ENCODE data around the gene INSC. TPM values are rescaled to one million over a fixed set of nuclear protein-coding genes. Genes with fewer than 3 reads are reported as not detected.

INSC gene
- total RNA-seq, 1 experiment from 2014 or later, result not detected

- intact Hi-C loops (cut with micrococcal nuclease; ENCODE audit: unreplicated experiment), result no loop called here
Measured at GRCh38 chr11:15119352-15119751, 4.6 kb downstream of the INSC start.

DNA sequence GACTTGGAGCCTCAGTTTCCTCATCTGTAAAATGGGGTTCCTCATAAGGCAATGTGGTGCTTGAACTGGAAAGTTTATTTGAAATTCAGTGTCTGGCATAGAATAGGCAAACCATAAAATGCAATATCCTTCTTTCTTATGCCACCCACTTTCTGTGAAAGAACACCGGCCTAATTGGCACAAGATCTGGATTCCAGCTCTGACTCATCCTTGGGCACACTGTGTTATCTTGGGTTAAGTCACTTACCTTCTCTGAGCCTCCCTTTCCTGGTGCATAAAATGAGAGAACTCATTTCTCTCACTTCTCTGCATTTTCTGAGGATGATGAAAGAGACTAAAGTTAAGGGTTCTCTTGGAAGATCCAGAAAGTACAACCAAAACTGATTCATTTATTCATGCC, 5.1 kb downstream of the INSC start:
- Histone ChIP-seq H2AFZ (no peak overlapping the region), H3F3A (ENCODE audit: insufficient read depth, low read depth) (no peaks in the 10 kb centered on the region), H3K4me3 (no peak overlapping the region), H3K4me2 (no peak overlapping the region), H3K27ac (no peak overlapping the region), H4K20me1 (ENCODE audit: insufficient read depth) (no peaks in the 10 kb centered on the region), H3K9me3 (ENCODE audit: insufficient read depth, low read depth) (no peaks in the 10 kb centered on the region), H3K4me1 (replicated peaks; ENCODE audit: insufficient read depth) (no peaks in the 10 kb centered on the region), H3K36me3 (ENCODE audit: low read depth) (no peaks in the 10 kb centered on the region), H3K79me2 (ENCODE audit: low read depth) (no peaks in the 10 kb centered on the region), H3K9me2 (ENCODE audit: insufficient read depth) (no peaks in the 10 kb centered on the region), H3K27me3 (ENCODE audit: insufficient read depth, low read depth) (no peaks in the 10 kb centered on the region)
- ChIA-PET POLR2A (ENCODE audit: unreplicated experiment) (no interaction called here), CTCF (no interaction called here)
- BruUV-seq (replicated peaks), result no TSS peak
- TF ChIP-seq, protein P1, sequence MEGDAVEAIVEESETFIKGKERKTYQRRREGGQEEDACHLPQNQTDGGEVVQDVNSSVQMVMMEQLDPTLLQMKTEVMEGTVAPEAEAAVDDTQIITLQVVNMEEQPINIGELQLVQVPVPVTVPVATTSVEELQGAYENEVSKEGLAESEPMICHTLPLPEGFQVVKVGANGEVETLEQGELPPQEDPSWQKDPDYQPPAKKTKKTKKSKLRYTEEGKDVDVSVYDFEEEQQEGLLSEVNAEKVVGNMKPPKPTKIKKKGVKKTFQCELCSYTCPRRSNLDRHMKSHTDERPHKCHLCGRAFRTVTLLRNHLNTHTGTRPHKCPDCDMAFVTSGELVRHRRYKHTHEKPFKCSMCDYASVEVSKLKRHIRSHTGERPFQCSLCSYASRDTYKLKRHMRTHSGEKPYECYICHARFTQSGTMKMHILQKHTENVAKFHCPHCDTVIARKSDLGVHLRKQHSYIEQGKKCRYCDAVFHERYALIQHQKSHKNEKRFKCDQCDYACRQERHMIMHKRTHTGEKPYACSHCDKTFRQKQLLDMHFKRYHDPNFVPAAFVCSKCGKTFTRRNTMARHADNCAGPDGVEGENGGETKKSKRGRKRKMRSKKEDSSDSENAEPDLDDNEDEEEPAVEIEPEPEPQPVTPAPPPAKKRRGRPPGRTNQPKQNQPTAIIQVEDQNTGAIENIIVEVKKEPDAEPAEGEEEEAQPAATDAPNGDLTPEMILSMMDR (conservative IDR thresholded peaks at IDR 0.05), result no peak
- TF ChIP-seq EZH2 (IDR thresholded peaks at IDR 0.05; ENCODE audit: low read depth), result no peak
- no peak for DNase-seq
- intact Hi-C loops (cut with micrococcal nuclease; ENCODE audit: unreplicated experiment), result no loop called here

More at GRCh38 chr11:15119352-15119751, 4.6 kb downstream of the INSC start:
- no peaks in the 10 kb centered on the region for H3K27me3 ChIP-seq (ENCODE audit: insufficient read depth, low read depth)
- no TSS peak for BruUV-seq (replicated peaks)
- DNase-seq, result no peak
- no peaks in the 10 kb centered on the region for H3K79me2 ChIP-seq (ENCODE audit: low read depth)
- no peak overlapping the region for H3K4me3 ChIP-seq
- no peak overlapping the region for H3K27ac ChIP-seq
- no peaks in the 10 kb centered on the region for H3K4me1 ChIP-seq (replicated peaks; ENCODE audit: insufficient read depth)
- ChIA-PET CTCF (no interaction called here), POLR2A (ENCODE audit: unreplicated experiment) (no interaction called here)
- no peak overlapping the region for H2AFZ ChIP-seq
- H4K20me1 ChIP-seq (ENCODE audit: insufficient read depth), result no peaks in the 10 kb centered on the region
- H3F3A ChIP-seq (ENCODE audit: insufficient read depth, low read depth), result no peaks in the 10 kb centered on the region
- no peak overlapping the region for H3K4me2 ChIP-seq
- H3K9me2 ChIP-seq (ENCODE audit: insufficient read depth), result no peaks in the 10 kb centered on the region
- H3K9me3 ChIP-seq (ENCODE audit: insufficient read depth, low read depth), result no peaks in the 10 kb centered on the region
- no peak for TF ChIP-seq EZH2 (IDR thresholded peaks at IDR 0.05; ENCODE audit: low read depth)
- TF ChIP-seq, protein P1 (conservative IDR thresholded peaks at IDR 0.05), result no peak
- H3K36me3 ChIP-seq (ENCODE audit: low read depth), result no peaks in the 10 kb centered on the region

- intact Hi-C loops (cut with micrococcal nuclease; ENCODE audit: unreplicated experiment), result no loop called here
- H3K4me1 ChIP-seq (replicated peaks; ENCODE audit: insufficient read depth), result no peaks in the 10 kb centered on the region
- H2AFZ ChIP-seq, result no peak overlapping the region
- H3F3A ChIP-seq (ENCODE audit: insufficient read depth, low read depth), result no peaks in the 10 kb centered on the region
- no peaks in the 10 kb centered on the region for H3K79me2 ChIP-seq (ENCODE audit: low read depth)
- H4K20me1 ChIP-seq (ENCODE audit: insufficient read depth), result no peaks in the 10 kb centered on the region
- H3K27me3 ChIP-seq (ENCODE audit: insufficient read depth, low read depth), result 0 out of 2 replicates have a peak, but pooled peaks cover 3% of the 10 kb centered on the region
- CTCF ChIA-PET, result no interaction called here
- BruUV-seq (replicated peaks), result no TSS peak
- H3K27ac ChIP-seq, result no peak overlapping the region
- peak in 1 of 2 experiments; percentile 49 for DNase-seq
- H3K4me2 ChIP-seq, result no peak overlapping the region
- no peak overlapping the region for H3K4me3 ChIP-seq
- H3K9me2 ChIP-seq (ENCODE audit: insufficient read depth), result no peaks in the 10 kb centered on the region
- TF ChIP-seq, protein P1 (conservative IDR thresholded peaks at IDR 0.05), result no peak
- TF ChIP-seq EZH2 (IDR thresholded peaks at IDR 0.05; ENCODE audit: low read depth), result no peak
- POLR2A ChIA-PET (ENCODE audit: unreplicated experiment), result no interaction called here
- no peaks in the 10 kb centered on the region for H3K36me3 ChIP-seq (ENCODE audit: low read depth)
- H3K9me3 ChIP-seq (ENCODE audit: insufficient read depth, low read depth), result no peaks in the 10 kb centered on the region
Measured at GRCh38 chr11:15123849-15124248, 9.1 kb downstream of the INSC start.
